Neural cell (in vitro differentiated cells): ENCODE data around the gene SAMD4A.

Experiments
- CTCF ChIP-seq: fragments of 450-650 bp; IDR thresholded peaks from 2 replicates; pipeline ENCODE4 v1.5.1; 2014; ENCODE audit warnings: antibody characterized with exemption, mild to moderate bottlenecking, moderate library complexity; ENCODE audit not compliant: poor library complexity, severe bottlenecking
- EP300 ChIP-seq: fragments of 450-650 bp; conservative IDR thresholded peaks from 2 replicates; pipeline ENCODE4 v1.6.1; 2014; ENCODE audit warnings: antibody characterized with exemption, mild to moderate bottlenecking, moderate library complexity; ENCODE audit not compliant: poor library complexity, severe bottlenecking
- EZH2 ChIP-seq: fragments of 200-600, 300-800 bp; shearing (Covaris generic), sonication (generic); IDR thresholded peaks from 2 replicates; pipeline ENCODE4 v1.6.1; 2014; ENCODE audit warnings: antibody characterized with exemption, low read length, borderline replicate concordance, mild to moderate bottlenecking; ENCODE audit not compliant: insufficient read depth, poor library complexity, severe bottlenecking
- POLR2AphosphoS5 ChIP-seq: IDR thresholded peaks from 2 replicates; pipeline ENCODE4 v1.6.1; 2012
- TAF1 ChIP-seq: IDR thresholded peaks from 2 replicates; pipeline ENCODE4 v1.6.1; 2012; ENCODE audit warnings: low read depth
- TF ChIP-seq, protein P1 (sequence below): IDR thresholded peaks from 2 replicates; pipeline ENCODE4 v1.6.1; 2012; ENCODE audit warnings: borderline replicate concordance

DNA sequence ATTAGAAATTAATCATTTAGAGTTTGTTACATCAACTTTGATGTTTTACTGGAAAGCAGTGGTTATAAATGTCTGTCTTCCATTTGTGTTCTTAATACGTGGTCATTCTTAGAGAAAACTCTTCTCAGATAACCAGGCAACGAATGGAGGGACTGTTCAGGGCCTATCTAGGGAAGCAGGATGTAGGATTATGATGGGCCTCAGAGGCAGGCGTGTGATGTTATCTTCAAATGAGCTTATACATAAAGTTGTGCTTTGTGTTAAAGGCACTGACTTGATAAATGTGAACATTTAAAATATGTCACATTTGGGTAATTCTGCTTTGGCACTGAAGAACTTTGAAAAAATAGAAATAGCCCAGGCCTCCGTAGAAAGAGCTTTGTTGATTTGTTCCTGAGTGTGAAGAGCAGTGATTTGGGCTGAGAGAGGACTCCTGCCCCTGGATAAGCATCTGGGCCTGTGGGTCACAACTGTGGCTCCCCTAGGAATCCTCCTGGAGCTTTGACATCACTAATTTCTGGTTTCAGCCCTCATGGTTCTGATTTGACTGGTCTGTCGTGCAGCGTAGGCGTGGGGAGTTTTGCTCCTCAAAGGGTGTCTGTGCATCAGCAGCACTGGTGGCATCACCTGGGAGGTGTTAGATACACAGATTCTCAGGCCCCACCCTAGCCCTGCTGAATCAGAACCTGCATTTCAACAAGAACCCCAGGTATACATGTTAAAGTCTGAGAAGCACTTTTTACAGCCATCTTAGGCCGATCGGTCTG, 55.4 kb downstream of the SAMD4A start:
- TF ChIP-seq CTCF (no peak), TAF1 (no peak), POLR2AphosphoS5 (no peak), EZH2 (no peak), EP300 (no peak)
- TF ChIP-seq, protein P1, sequence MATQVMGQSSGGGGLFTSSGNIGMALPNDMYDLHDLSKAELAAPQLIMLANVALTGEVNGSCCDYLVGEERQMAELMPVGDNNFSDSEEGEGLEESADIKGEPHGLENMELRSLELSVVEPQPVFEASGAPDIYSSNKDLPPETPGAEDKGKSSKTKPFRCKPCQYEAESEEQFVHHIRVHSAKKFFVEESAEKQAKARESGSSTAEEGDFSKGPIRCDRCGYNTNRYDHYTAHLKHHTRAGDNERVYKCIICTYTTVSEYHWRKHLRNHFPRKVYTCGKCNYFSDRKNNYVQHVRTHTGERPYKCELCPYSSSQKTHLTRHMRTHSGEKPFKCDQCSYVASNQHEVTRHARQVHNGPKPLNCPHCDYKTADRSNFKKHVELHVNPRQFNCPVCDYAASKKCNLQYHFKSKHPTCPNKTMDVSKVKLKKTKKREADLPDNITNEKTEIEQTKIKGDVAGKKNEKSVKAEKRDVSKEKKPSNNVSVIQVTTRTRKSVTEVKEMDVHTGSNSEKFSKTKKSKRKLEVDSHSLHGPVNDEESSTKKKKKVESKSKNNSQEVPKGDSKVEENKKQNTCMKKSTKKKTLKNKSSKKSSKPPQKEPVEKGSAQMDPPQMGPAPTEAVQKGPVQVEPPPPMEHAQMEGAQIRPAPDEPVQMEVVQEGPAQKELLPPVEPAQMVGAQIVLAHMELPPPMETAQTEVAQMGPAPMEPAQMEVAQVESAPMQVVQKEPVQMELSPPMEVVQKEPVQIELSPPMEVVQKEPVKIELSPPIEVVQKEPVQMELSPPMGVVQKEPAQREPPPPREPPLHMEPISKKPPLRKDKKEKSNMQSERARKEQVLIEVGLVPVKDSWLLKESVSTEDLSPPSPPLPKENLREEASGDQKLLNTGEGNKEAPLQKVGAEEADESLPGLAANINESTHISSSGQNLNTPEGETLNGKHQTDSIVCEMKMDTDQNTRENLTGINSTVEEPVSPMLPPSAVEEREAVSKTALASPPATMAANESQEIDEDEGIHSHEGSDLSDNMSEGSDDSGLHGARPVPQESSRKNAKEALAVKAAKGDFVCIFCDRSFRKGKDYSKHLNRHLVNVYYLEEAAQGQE = no peak
